ENCODE measurements around the gene DCST1. TPM values are rescaled to one million over a fixed set of nuclear protein-coding genes. Genes with fewer than 3 reads are reported as not detected.

The DCST1 gene
- total RNA-seq, 6 experiments from 2014 or later, result not detected

GRCh38 chr1:155005076-155006011 lies 28.3 kb upstream of the DCST1 start:
- no peak for TF ChIP-seq CTCF (IDR thresholded peaks at IDR 0.05)
- no peak for DNase-seq
- Mint-ChIP-seq H3K9me3 (no peaks in the 10 kb centered on the region), H3K4me3 (no peak overlapping the region), H3K36me3 (ENCODE audit: low read depth) (no peaks in the 10 kb centered on the region), H3K27me3 (ENCODE audit: insufficient read depth) (no peaks in the 10 kb centered on the region; the same call in 1 of the 2 replicates), H3K4me1 (ENCODE audit: low read depth) (peaks cover 22% of the 10 kb centered on the region), H3K27ac (peak overlapping the region; percentile 65)

GRCh38 chr1:155006601-155007101 lies 27.0 kb upstream of the DCST1 start:
- Mint-ChIP-seq H3K27ac (peak overlapping the region; percentile 65; the same call in 1 of the 2 replicates), H3K36me3 (ENCODE audit: low read depth) (no peaks in the 10 kb centered on the region), H3K27me3 (ENCODE audit: insufficient read depth) (no peaks in the 10 kb centered on the region; the same call in 1 of the 2 replicates), H3K4me1 (ENCODE audit: low read depth) (peaks cover 21% of the 10 kb centered on the region), H3K4me3 (no peak overlapping the region), H3K9me3 (no peaks in the 10 kb centered on the region)
- no peak for TF ChIP-seq CTCF (IDR thresholded peaks at IDR 0.05)
- DNase-seq, result no peak

GRCh38 chr1:155007251-155007828 lies 26.3 kb upstream of the DCST1 start:
- TF ChIP-seq CTCF (IDR thresholded peaks at IDR 0.05), result no peak
- Mint-ChIP-seq H3K27ac (no peak overlapping the region), H3K9me3 (no peaks in the 10 kb centered on the region), H3K4me3 (no peak overlapping the region), H3K27me3 (ENCODE audit: insufficient read depth) (no peaks in the 10 kb centered on the region; the same call in 1 of the 2 replicates), H3K36me3 (ENCODE audit: low read depth) (no peaks in the 10 kb centered on the region), H3K4me1 (ENCODE audit: low read depth) (peaks cover 21% of the 10 kb centered on the region)
- no peak for DNase-seq

GRCh38 chr1:155008015-155008941 lies 25.3 kb upstream of the DCST1 start:
- H3K36me3 Mint-ChIP-seq (ENCODE audit: low read depth), result no peaks in the 10 kb centered on the region
- H3K27ac Mint-ChIP-seq, result no peak overlapping the region
- no peak for TF ChIP-seq CTCF (IDR thresholded peaks at IDR 0.05)
- peaks cover 21% of the 10 kb centered on the region for H3K4me1 Mint-ChIP-seq (ENCODE audit: low read depth)
- H3K9me3 Mint-ChIP-seq, result no peaks in the 10 kb centered on the region
- no peaks in the 10 kb centered on the region; the same call in 1 of the 2 replicates for H3K27me3 Mint-ChIP-seq (ENCODE audit: insufficient read depth)
- H3K4me3 Mint-ChIP-seq, result no peak overlapping the region
- no peak for DNase-seq

GRCh38 chr1:155009221-155009711 lies 24.4 kb upstream of the DCST1 start:
- Mint-ChIP-seq H3K4me1 (ENCODE audit: low read depth) (peaks cover 18% of the 10 kb centered on the region), H3K27ac (no peak overlapping the region), H3K4me3 (no peak overlapping the region), H3K36me3 (ENCODE audit: low read depth) (no peaks in the 10 kb centered on the region), H3K9me3 (no peaks in the 10 kb centered on the region), H3K27me3 (ENCODE audit: insufficient read depth) (no peaks in the 10 kb centered on the region; the same call in 1 of the 2 replicates)
- TF ChIP-seq CTCF (IDR thresholded peaks at IDR 0.05), result no peak
- DNase-seq, result no peak

All from HFFc6 (cell line).